Testis (tissue), 3 donors: ENCODE results near the gene CDK11B. TPM values are rescaled to one million over a fixed set of nuclear protein-coding genes. Genes with fewer than 3 reads are reported as not detected.

Source experiments
- DNase-seq: peaks from one replicate; pipeline ENCODE4 v3.0.0-alpha.2; 2019
- H3K27ac ChIP-seq, 2 donors: fragments of 200-600 bp; sonication (generic); one replicate each; pipeline ENCODE4 v1.5.1; 2019
- H3K27me3 ChIP-seq: fragments of 200-600 bp; sonication (generic); one replicate; pipeline ENCODE4 v1.5.1; 2019
- H3K36me3 ChIP-seq: fragments of 200-600 bp; sonication (generic); one replicate; pipeline ENCODE4 v1.5.1; 2017; ENCODE audit warnings: low read depth; ENCODE audit errors: missing control alignments
- H3K4me1 ChIP-seq: fragments of 200-600 bp; sonication (generic); one replicate; pipeline ENCODE4 v1.5.1; 2019
- H3K4me3 ChIP-seq, 2 donors: fragments of 200-600 bp; sonication (generic); one replicate each; pipeline ENCODE4 v1.5.1; 2017 to 2019
- H3K9me3 ChIP-seq: fragments of 200-600 bp; sonication (generic); one replicate; pipeline ENCODE4 v1.5.1; 2017
- CTCF ChIP-seq, 3 experiments: fragments of 450-650 bp in 2 of 3; fragments of 200-600 bp in 1 of 3; sonication (generic) in 1 of 3; IDR thresholded peaks; one replicate each; pipeline ENCODE4 v1.5.1; 2016 to 2019; ENCODE audit warnings: antibody characterized with exemption in 3 of 3, mild to moderate bottlenecking in 2 of 3, moderate library complexity in 1 of 3
- POLR2A ChIP-seq: fragments of 450-650 bp; IDR thresholded peaks from one replicate; pipeline ENCODE4 v1.6.1; 2017; ENCODE audit warnings: antibody characterized with exemption, mild to moderate bottlenecking, moderate library complexity
- WGBS, 2 donors: methylation state at CpG; one replicate each; pipeline ENCODE4 v1.1.5; 2018; 5-methylcytosine and 5-hydroxymethylcytosine counted together
- intact Hi-C: fragments of 100-400 bp; cut with DNase I; formaldehyde crosslinking; loops from one replicate; pipeline ENCODE4 v1.15.1; 2023; ENCODE audit warnings: low total_unique reads
- polyA plus RNA-seq: library from polyadenylated mRNA; stranded (reverse); fragments of 350-450 nt; fragmentation: Illumina TruSeq; extraction: RNeasy Lipid Tissue Mini Kit (QIAGEN cat#74804); gene quantifications from one replicate; pipeline ENCODE4 v1.2.3, GENCODE V29; 2014; ENCODE audit warnings: low read depth, low replicate concordance; ENCODE audit not compliant: insufficient read depth
- total RNA-seq, 2 donors: library from RNA; depleted of rRNA; stranded (reverse); fragments of >200 nt; gene quantifications; one replicate each; pipeline ENCODE4 v1.2.3, GENCODE V29; 2016

CDK11B gene
- total and polyA plus RNA-seq, 3 donors from 2014 or later, result 48.1 to 57.7 (median 56.0) TPM

DNA sequence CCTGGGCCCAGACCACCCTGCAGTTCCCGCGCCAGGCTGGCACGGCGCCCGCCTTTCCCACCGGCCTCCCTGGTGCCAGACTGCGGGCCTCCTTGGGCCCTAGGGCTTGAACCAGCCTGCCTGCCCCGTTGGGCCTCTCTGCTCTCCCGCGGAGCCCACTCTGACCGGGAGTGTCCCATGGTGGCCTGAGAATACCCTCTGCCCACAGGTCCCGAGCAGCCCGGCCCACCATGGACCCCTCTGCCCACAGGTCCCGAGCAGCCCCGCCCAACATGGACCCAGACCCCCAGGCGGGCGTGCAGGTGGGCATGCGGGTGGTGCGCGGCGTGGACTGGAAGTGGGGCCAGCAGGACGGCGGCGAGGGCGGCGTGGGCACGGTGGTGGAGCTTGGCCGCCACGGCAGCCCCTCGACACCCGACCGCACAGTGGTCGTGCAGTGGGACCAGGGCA, 35.6 kb downstream of the CDK11B start:
- no peak for DNase-seq
- WGBS, 2 donors, result 96 to 97% methylated on average over 17 to 33 of the region's 33 CpGs
- Histone ChIP-seq H3K27me3 (no peaks in the 10 kb centered on the region), H3K36me3 (no peaks in the 10 kb centered on the region), H3K9me3 (no peaks in the 10 kb centered on the region), H3K4me1 (no peaks in the 10 kb centered on the region), H3K27ac (no peak overlapping the region), H3K4me3 (no peak overlapping the region)
- intact Hi-C loops, result no loop called here
- TF ChIP-seq CTCF (IDR thresholded peaks at IDR 0.05), result no peak
- no peak for TF ChIP-seq POLR2A

DNA sequence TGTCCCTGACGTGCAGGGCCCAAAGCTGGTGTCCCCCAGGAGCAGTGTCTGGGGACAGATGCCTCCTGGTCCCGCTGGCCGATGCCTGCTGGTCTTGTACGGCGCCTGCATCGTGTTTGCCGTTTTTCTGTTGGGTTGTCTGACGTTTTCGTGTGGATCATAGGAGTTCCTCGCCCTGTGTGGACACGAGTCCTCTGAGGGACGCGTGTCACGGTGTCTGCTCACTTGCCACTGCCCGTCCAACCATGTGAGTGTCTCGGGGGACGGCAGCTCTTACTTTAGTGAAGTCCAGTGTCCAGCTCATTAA, 36.1 kb downstream of the CDK11B start:
- DNase-seq, result no peak
- Histone ChIP-seq H3K27ac (no peak overlapping the region), H3K4me3 (no peak overlapping the region), H3K36me3 (no peaks in the 10 kb centered on the region), H3K27me3 (no peaks in the 10 kb centered on the region), H3K4me1 (no peaks in the 10 kb centered on the region), H3K9me3 (no peaks in the 10 kb centered on the region)
- TF ChIP-seq POLR2A, result no peak
- TF ChIP-seq CTCF (IDR thresholded peaks at IDR 0.05), result no peak
- intact Hi-C loops, result no loop called here
- WGBS, 2 donors, result 91 to 92% methylated on average over 12 to 17 of the region's 17 CpGs

DNA sequence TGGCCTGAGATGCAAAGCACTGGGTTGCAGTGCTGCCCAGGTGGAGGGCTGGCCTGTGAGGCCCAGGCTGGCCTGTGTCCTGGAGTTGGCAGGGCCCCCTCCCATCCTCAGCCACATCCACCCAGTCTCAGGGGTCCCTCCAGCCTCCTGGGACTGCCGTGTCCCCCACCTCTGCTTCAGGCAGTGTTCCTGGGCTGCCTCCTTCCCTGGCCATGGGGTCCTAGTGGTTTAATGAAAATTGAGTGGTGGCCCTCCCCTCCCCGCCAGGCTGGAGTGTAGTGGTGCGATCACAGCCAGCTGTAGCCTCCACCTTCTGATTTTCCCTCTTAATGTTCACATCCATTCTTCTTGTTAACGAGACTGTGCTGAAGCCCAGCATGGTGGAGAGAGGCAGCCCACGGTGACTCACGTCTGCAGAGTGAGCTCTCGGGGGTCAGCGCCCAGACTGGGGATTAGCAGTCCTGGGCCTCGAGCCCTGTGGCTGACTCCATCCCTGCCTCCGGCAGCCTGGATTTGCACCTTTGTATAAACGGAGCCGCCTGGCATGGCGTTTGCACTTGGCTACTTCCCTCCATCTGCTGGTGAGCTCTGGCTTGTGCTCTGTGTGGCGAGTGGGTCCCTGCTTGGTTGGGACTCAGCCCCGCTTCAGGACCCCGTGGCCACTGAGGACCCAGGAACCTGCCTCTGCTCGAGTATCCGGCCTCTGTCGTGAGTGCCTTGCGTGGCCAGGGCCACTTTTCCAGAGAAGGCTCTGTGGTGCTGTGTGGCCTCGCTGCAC, 36.6 kb downstream of the CDK11B start:
- H3K27me3 ChIP-seq, result no peaks in the 10 kb centered on the region
- DNase-seq, result no peak
- H3K4me1 ChIP-seq, result peaks cover 1% of the 10 kb centered on the region
- H3K27ac ChIP-seq, result no peak overlapping the region
- intact Hi-C loops, result no loop called here
- H3K4me3 ChIP-seq, result no peak overlapping the region
- no peaks in the 10 kb centered on the region for H3K36me3 ChIP-seq
- WGBS, 2 donors, result 88% methylated on average over 13 to 21 of the region's 21 CpGs
- no peaks in the 10 kb centered on the region for H3K9me3 ChIP-seq
- TF ChIP-seq POLR2A (no peak), CTCF (IDR thresholded peaks at IDR 0.05) (no peak)

DNA sequence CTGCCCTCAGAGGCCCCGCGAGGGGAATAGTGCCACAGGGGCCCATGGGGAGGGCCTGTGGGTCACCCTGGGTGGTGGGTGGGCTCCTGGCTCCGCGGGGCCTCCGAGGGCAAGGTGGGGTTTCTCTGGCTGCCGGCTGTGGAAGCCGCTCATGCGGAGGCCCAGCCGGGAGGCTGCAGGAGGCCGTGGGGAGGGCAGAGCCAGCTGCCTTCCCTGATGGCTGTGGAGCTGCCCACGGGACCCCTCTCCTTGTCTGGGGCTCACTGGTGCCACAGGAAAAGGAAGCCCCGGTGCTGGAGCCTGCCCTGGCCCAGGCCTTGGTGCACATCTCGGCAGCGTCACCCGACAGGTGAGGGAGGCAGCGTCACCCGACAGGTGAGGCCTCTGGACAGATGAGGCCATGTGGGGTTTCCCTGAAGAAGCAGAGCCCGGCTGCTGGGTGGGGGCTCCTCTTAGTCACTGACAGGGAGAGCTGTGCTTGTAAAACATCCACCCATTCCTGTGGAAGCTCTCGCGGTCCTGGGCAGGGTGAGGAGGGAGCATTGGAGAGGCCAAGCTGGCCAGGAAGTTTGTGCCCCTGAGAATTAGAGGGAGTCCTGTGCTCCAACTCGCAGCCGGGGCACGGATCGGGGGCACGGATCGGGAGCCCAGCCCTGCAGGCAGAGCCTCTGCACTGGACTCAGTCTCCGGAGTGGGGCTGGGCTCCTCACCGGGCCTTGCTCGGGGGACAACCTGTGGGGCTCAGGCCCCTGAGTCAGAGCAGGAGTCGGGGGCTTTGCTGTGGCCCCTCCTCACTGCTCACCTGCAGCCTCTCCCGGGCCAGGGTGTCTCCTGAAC, 37.4 kb downstream of the CDK11B start:
- TF ChIP-seq CTCF (IDR thresholded peaks at IDR 0.05) (no peak), POLR2A (no peak)
- H3K4me3 ChIP-seq, result no peak overlapping the region
- 84 to 90% methylated on average over 12 to 31 of the region's 31 CpGs for WGBS, 2 donors
- H3K27me3 ChIP-seq, result no peaks in the 10 kb centered on the region
- H3K36me3 ChIP-seq, result no peaks in the 10 kb centered on the region
- H3K27ac ChIP-seq, result no peak overlapping the region
- DNase-seq, result no peak
- H3K4me1 ChIP-seq, result peaks cover 10% of the 10 kb centered on the region
- no peaks in the 10 kb centered on the region for H3K9me3 ChIP-seq
- intact Hi-C loops, result no loop called here
